Measurements from ENCODE around the gene VAC14.

Gene VAC14

GRCh38 chr16:70774261-70774660 is 26.7 kb downstream of the VAC14 start:
- no peak overlapping the region for H3K4me3 Mint-ChIP-seq
- no peaks in the 10 kb centered on the region for H3K27me3 Mint-ChIP-seq
- H3K27ac Mint-ChIP-seq: no peak overlapping the region
- H3K4me1 Mint-ChIP-seq: no peaks in the 10 kb centered on the region
- no peak for ATAC-seq
- H3K36me3 Mint-ChIP-seq: peaks cover 74% of the 10 kb centered on the region
- no peaks in the 10 kb centered on the region for H3K9me3 Mint-ChIP-seq

GRCh38 chr16:70772493-70772892 is 28.5 kb downstream of the VAC14 start:
- Mint-ChIP-seq H3K4me3 (no peak overlapping the region), H3K27ac (no peak overlapping the region), H3K27me3 (no peaks in the 10 kb centered on the region), H3K9me3 (no peaks in the 10 kb centered on the region), H3K36me3 (peaks cover 67% of the 10 kb centered on the region), H3K4me1 (no peaks in the 10 kb centered on the region)
- ATAC-seq: no peak

GRCh38 chr16:70770626-70771552 is 30.1 kb downstream of the VAC14 start:
- Mint-ChIP-seq H3K27me3 (no peaks in the 10 kb centered on the region), H3K4me1 (no peaks in the 10 kb centered on the region), H3K9me3 (no peaks in the 10 kb centered on the region), H3K36me3 (peaks cover 71% of the 10 kb centered on the region), H3K4me3 (no peak overlapping the region), H3K27ac (no peak overlapping the region)
- ATAC-seq: peak; percentile 47

GRCh38 chr16:70770291-70770625 is 30.7 kb downstream of the VAC14 start:
- Mint-ChIP-seq H3K36me3 (peaks cover 75% of the 10 kb centered on the region), H3K27me3 (no peaks in the 10 kb centered on the region), H3K9me3 (no peaks in the 10 kb centered on the region), H3K4me3 (no peak overlapping the region), H3K27ac (no peak overlapping the region), H3K4me1 (no peaks in the 10 kb centered on the region)
- ATAC-seq: no peak

- Mint-ChIP-seq H3K27me3 (no peaks in the 10 kb centered on the region), H3K4me1 (no peaks in the 10 kb centered on the region), H3K4me3 (no peak overlapping the region), H3K36me3 (peaks cover 74% of the 10 kb centered on the region), H3K27ac (no peak overlapping the region), H3K9me3 (no peaks in the 10 kb centered on the region)
- no peak for ATAC-seq
These were observed 31.2 kb downstream of the VAC14 start for GRCh38 chr16:70769761-70770160.

- no peaks in the 10 kb centered on the region for H3K9me3 Mint-ChIP-seq
- H3K27me3 Mint-ChIP-seq: no peaks in the 10 kb centered on the region
- H3K36me3 Mint-ChIP-seq: peaks cover 74% of the 10 kb centered on the region
- H3K27ac Mint-ChIP-seq: no peak overlapping the region
- ATAC-seq: no peak
- no peak overlapping the region for H3K4me3 Mint-ChIP-seq
- H3K4me1 Mint-ChIP-seq: no peaks in the 10 kb centered on the region
These were observed 31.8 kb downstream of the VAC14 start for GRCh38 chr16:70769131-70769530.

- ATAC-seq: no peak
- H3K9me3 Mint-ChIP-seq: no peaks in the 10 kb centered on the region
- H3K4me3 Mint-ChIP-seq: no peak overlapping the region
- H3K27me3 Mint-ChIP-seq: no peaks in the 10 kb centered on the region
- no peak overlapping the region for H3K27ac Mint-ChIP-seq
- H3K4me1 Mint-ChIP-seq: no peaks in the 10 kb centered on the region
- H3K36me3 Mint-ChIP-seq: peaks cover 73% of the 10 kb centered on the region
These were observed 32.8 kb downstream of the VAC14 start for GRCh38 chr16:70768203-70768580.

- Mint-ChIP-seq H3K27ac (no peak overlapping the region), H3K4me3 (no peak overlapping the region), H3K4me1 (no peaks in the 10 kb centered on the region), H3K27me3 (no peaks in the 10 kb centered on the region), H3K9me3 (no peaks in the 10 kb centered on the region), H3K36me3 (peaks cover 73% of the 10 kb centered on the region)
- no peak for ATAC-seq
These were observed 33.4 kb downstream of the VAC14 start for GRCh38 chr16:70767377-70768202.

GRCh38 chr16:70766658-70767057 is 34.3 kb downstream of the VAC14 start:
- no peaks in the 10 kb centered on the region for H3K27me3 Mint-ChIP-seq
- H3K4me3 Mint-ChIP-seq: no peak overlapping the region
- no peak for ATAC-seq
- no peaks in the 10 kb centered on the region for H3K4me1 Mint-ChIP-seq
- H3K36me3 Mint-ChIP-seq: peaks cover 73% of the 10 kb centered on the region
- H3K9me3 Mint-ChIP-seq: no peaks in the 10 kb centered on the region
- no peak overlapping the region for H3K27ac Mint-ChIP-seq

- no peaks in the 10 kb centered on the region for H3K9me3 Mint-ChIP-seq
- peaks cover 78% of the 10 kb centered on the region for H3K36me3 Mint-ChIP-seq
- no peaks in the 10 kb centered on the region for H3K4me1 Mint-ChIP-seq
- no peaks in the 10 kb centered on the region for H3K27me3 Mint-ChIP-seq
- no peak overlapping the region for H3K4me3 Mint-ChIP-seq
- no peak overlapping the region for H3K27ac Mint-ChIP-seq
- no peak for ATAC-seq
These were observed 34.8 kb downstream of the VAC14 start for GRCh38 chr16:70766176-70766575.

- Mint-ChIP-seq H3K4me3 (no peak overlapping the region), H3K36me3 (peaks cover 80% of the 10 kb centered on the region), H3K27ac (no peak overlapping the region), H3K4me1 (no peaks in the 10 kb centered on the region), H3K9me3 (no peaks in the 10 kb centered on the region), H3K27me3 (no peaks in the 10 kb centered on the region)
- ATAC-seq: no peak
These were observed 35.5 kb downstream of the VAC14 start for GRCh38 chr16:70765491-70765890.

- no peaks in the 10 kb centered on the region for H3K27me3 Mint-ChIP-seq
- no peaks in the 10 kb centered on the region for H3K4me1 Mint-ChIP-seq
- no peak for ATAC-seq
- no peaks in the 10 kb centered on the region for H3K9me3 Mint-ChIP-seq
- H3K27ac Mint-ChIP-seq: no peak overlapping the region
- H3K36me3 Mint-ChIP-seq: peaks cover 78% of the 10 kb centered on the region
- H3K4me3 Mint-ChIP-seq: no peak overlapping the region
These were observed 36.3 kb downstream of the VAC14 start for GRCh38 chr16:70764632-70765031.

GRCh38 chr16:70760221-70760620 is 40.7 kb downstream of the VAC14 start:
- no peaks in the 10 kb centered on the region for H3K4me1 Mint-ChIP-seq
- H3K27me3 Mint-ChIP-seq: no peaks in the 10 kb centered on the region
- H3K9me3 Mint-ChIP-seq: no peaks in the 10 kb centered on the region
- H3K27ac Mint-ChIP-seq: no peak overlapping the region
- peaks cover 83% of the 10 kb centered on the region for H3K36me3 Mint-ChIP-seq
- ATAC-seq: no peak
- no peak overlapping the region for H3K4me3 Mint-ChIP-seq

- Mint-ChIP-seq H3K9me3 (no peaks in the 10 kb centered on the region), H3K27ac (no peak overlapping the region), H3K27me3 (no peaks in the 10 kb centered on the region), H3K36me3 (peaks cover 82% of the 10 kb centered on the region), H3K4me3 (no peak overlapping the region), H3K4me1 (no peaks in the 10 kb centered on the region)
- no peak for ATAC-seq
These were observed 41.3 kb downstream of the VAC14 start for GRCh38 chr16:70759666-70760065.

- ATAC-seq: no peak
- Mint-ChIP-seq H3K36me3 (peaks cover 77% of the 10 kb centered on the region), H3K4me1 (no peaks in the 10 kb centered on the region), H3K27me3 (no peaks in the 10 kb centered on the region), H3K27ac (no peak overlapping the region), H3K9me3 (no peaks in the 10 kb centered on the region), H3K4me3 (no peak overlapping the region)
These were observed 42.2 kb downstream of the VAC14 start for GRCh38 chr16:70758786-70759185.

GRCh38 chr16:70757183-70757582 is 43.8 kb downstream of the VAC14 start:
- no peaks in the 10 kb centered on the region for H3K4me1 Mint-ChIP-seq
- peaks cover 71% of the 10 kb centered on the region for H3K36me3 Mint-ChIP-seq
- H3K9me3 Mint-ChIP-seq: no peaks in the 10 kb centered on the region
- H3K27me3 Mint-ChIP-seq: no peaks in the 10 kb centered on the region
- no peak for ATAC-seq
- H3K27ac Mint-ChIP-seq: no peak overlapping the region
- H3K4me3 Mint-ChIP-seq: no peak overlapping the region
